Fibroblast of lung (primary cell): ENCODE measurements around the gene RFESD. TPM values are rescaled to one million over a fixed set of nuclear protein-coding genes. Genes with fewer than 3 reads are reported as not detected.

Experiments
- DNase-seq, 2 donors: peaks; one replicate each; pipeline versions ENCODE4 v3.0.0 to v3.0.0-alpha.2; 2010; ENCODE audit warnings: low read depth in 2 of 2
- H2AFZ ChIP-seq: 2 replicates; pipeline ENCODE4 v1.5.1; 2012; ENCODE audit warnings: low read length, control low read depth, inconsistent platforms
- H3K27ac ChIP-seq: 2 replicates; pipeline ENCODE4 v1.5.1; 2011; ENCODE audit warnings: low read length, control low read depth; ENCODE audit not compliant: insufficient read depth
- H3K27me3 ChIP-seq: 2 replicates; pipeline ENCODE4 v1.5.1; 2011; ENCODE audit warnings: mild to moderate bottlenecking, low read length; ENCODE audit not compliant: control insufficient read depth, insufficient read depth
- H3K36me3 ChIP-seq: 2 replicates; pipeline ENCODE4 v1.5.1; 2011; ENCODE audit warnings: low read length; ENCODE audit not compliant: control insufficient read depth, insufficient read depth
- H3K4me1 ChIP-seq: 2 replicates; pipeline ENCODE4 v1.5.1; 2011; ENCODE audit warnings: low read length; ENCODE audit not compliant: control insufficient read depth, insufficient read depth; ENCODE audit errors: extremely low read depth
- H3K4me2 ChIP-seq: 2 replicates; pipeline ENCODE4 v1.5.1; 2011; ENCODE audit warnings: low read length, control low read depth; ENCODE audit not compliant: insufficient read depth; ENCODE audit errors: extremely low read depth
- H3K4me3 ChIP-seq, 4 experiments: fragments of 200-600 bp in 1 of 4; sonication (generic) in 1 of 4; replicated peaks in 1 of 4; 2 replicates each; pipeline ENCODE4 v1.5.1; 2011 to 2016; ENCODE audit warnings: low read length in 4 of 4, low read depth in 3 of 4, mild to moderate bottlenecking in 3 of 4, control low read depth in 2 of 4, inconsistent platforms in 1 of 4, mixed read lengths in 1 of 4; ENCODE audit not compliant: insufficient read depth in 1 of 4; ENCODE audit errors: control extremely low read depth in 1 of 4
- H3K79me2 ChIP-seq: 2 replicates; pipeline ENCODE4 v1.5.1; 2012; ENCODE audit warnings: mild to moderate bottlenecking, low read length, inconsistent platforms; ENCODE audit not compliant: control insufficient read depth, insufficient read depth
- H3K9ac ChIP-seq: 2 replicates; pipeline ENCODE4 v1.5.1; 2011; ENCODE audit warnings: mild to moderate bottlenecking, low read length, control low read depth; ENCODE audit not compliant: insufficient read depth
- H3K9me3 ChIP-seq: 2 replicates; pipeline ENCODE4 v1.5.1; 2012; ENCODE audit warnings: low read depth, low read length; ENCODE audit not compliant: control insufficient read depth, insufficient read depth
- H4K20me1 ChIP-seq: 2 replicates; pipeline ENCODE4 v1.5.1; 2011; ENCODE audit warnings: low read length; ENCODE audit not compliant: control insufficient read depth, insufficient read depth; ENCODE audit errors: extremely low read depth
- EZH2 ChIP-seq: IDR thresholded peaks from 2 replicates; pipeline ENCODE4 v1.5.1; 2012; ENCODE audit warnings: low read length, control low read depth, mild to moderate bottlenecking; ENCODE audit errors: missing control alignments
- polyA plus RNA-seq, 2 donors: library from polyadenylated mRNA; depleted of rRNA in 1 of 2; stranded (reverse) in 1 of 2; unstranded in 1 of 2; fragments of >200 nt; gene quantifications; 2 replicates each; pipeline ENCODE4 v1.2.1, GENCODE V29; 2011 to 2012; ENCODE audit warnings: missing spikeins in 1 of 2
- total RNA-seq: library from RNA; depleted of rRNA; stranded (reverse); fragments of >200 nt; gene quantifications from 2 replicates; pipeline ENCODE4 v1.2.1, GENCODE V29; 2014
- TF ChIP-seq, protein P1 (sequence below), 2 donors: IDR thresholded peaks in 1 of 2; conservative IDR thresholded peaks in 1 of 2; 1 replicate in 1 of 2; 2 replicates in 1 of 2; pipeline ENCODE4 v1.5.1; 2011 to 2012; ENCODE audit warnings: low read length in 2 of 2, control low read depth in 1 of 2, inconsistent platforms in 1 of 2, low read depth in 1 of 2, mild to moderate bottlenecking in 1 of 2

Gene RFESD
- total and polyA plus RNA-seq, 2 donors (not counting 1 experiment from before 2014, with no cell fraction given), result 2.7 to 4.8 TPM

DNA sequence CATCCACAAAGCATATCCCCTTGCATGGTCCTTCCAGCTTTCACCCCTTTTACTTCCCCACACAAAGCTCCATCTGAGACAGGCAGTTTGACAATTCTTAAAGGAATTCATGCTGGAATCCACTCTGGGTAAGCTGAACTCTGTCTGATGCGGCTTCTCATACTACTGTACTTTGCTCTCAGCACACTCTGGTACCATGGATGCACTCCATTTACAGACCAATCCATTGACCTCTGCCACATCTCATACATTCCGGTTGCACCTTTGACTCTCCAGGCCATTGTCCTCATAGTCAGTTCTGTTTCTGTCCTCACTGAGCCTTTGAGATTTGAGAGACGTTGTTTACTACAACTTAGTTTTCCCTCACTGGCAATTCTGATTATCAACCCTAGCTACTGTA, 24.0 kb downstream of the RFESD start:
- no peaks in the 10 kb centered on the region for H3K79me2 ChIP-seq

DNA sequence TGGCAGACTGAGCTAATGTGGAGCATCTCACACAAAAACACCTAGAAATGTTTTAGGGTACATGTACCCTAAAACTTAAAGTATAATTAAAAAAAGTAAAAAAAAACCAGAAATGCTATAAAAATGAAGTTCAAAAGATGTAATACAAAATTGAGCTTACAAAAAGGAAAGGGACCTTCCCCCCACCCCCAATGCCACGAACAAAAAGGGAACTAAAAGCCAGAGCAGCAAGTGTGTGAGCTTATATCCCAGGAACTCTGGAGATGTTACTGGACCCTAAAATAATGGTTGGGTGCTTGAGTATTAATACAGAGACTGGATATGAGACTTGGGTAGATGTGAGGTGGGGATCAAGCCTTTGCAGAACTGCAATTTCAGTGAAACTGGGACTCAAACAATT, 25.2 kb downstream of the RFESD start:
- no peak overlapping the region for H2AFZ ChIP-seq
- H3K9ac ChIP-seq, result no peak overlapping the region
- TF ChIP-seq, protein P1, sequence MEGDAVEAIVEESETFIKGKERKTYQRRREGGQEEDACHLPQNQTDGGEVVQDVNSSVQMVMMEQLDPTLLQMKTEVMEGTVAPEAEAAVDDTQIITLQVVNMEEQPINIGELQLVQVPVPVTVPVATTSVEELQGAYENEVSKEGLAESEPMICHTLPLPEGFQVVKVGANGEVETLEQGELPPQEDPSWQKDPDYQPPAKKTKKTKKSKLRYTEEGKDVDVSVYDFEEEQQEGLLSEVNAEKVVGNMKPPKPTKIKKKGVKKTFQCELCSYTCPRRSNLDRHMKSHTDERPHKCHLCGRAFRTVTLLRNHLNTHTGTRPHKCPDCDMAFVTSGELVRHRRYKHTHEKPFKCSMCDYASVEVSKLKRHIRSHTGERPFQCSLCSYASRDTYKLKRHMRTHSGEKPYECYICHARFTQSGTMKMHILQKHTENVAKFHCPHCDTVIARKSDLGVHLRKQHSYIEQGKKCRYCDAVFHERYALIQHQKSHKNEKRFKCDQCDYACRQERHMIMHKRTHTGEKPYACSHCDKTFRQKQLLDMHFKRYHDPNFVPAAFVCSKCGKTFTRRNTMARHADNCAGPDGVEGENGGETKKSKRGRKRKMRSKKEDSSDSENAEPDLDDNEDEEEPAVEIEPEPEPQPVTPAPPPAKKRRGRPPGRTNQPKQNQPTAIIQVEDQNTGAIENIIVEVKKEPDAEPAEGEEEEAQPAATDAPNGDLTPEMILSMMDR (conservative IDR thresholded peaks at IDR 0.05 in 1 of 2, IDR thresholded peaks at IDR 0.05 in 1 of 2; ENCODE audit: low read depth in 1 of 2, low read length in 2 of 2), result no peak
- TF ChIP-seq EZH2, result no peak
- no peak overlapping the region for H3K27ac ChIP-seq
- peaks cover 15% of the 10 kb centered on the region for H3K4me1 ChIP-seq
- no peaks in the 10 kb centered on the region for H3K9me3 ChIP-seq
- no peaks in the 10 kb centered on the region for H3K36me3 ChIP-seq
- no peak overlapping the region for H3K4me3 ChIP-seq
- H4K20me1 ChIP-seq, result no peaks in the 10 kb centered on the region
- no peaks in the 10 kb centered on the region for H3K27me3 ChIP-seq
- no peak for DNase-seq
- no peak overlapping the region for H3K4me2 ChIP-seq
- H3K79me2 ChIP-seq, result no peaks in the 10 kb centered on the region

More for the DNA sequence above, 24.0 kb downstream of the RFESD start:
- H3K9me3 ChIP-seq, result no peaks in the 10 kb centered on the region
- no peaks in the 10 kb centered on the region for H3K27me3 ChIP-seq
- TF ChIP-seq, protein P1 (conservative IDR thresholded peaks at IDR 0.05 in 1 of 2, IDR thresholded peaks at IDR 0.05 in 1 of 2; ENCODE audit: low read depth in 1 of 2, low read length in 2 of 2), result no peak
- TF ChIP-seq EZH2, result no peak
- H4K20me1 ChIP-seq, result no peaks in the 10 kb centered on the region
- H3K9ac ChIP-seq, result no peak overlapping the region
- peak in 1 of 2 donors; percentile 42 for DNase-seq
- peaks cover 15% of the 10 kb centered on the region for H3K4me1 ChIP-seq
- no peaks in the 10 kb centered on the region for H3K36me3 ChIP-seq
- H3K27ac ChIP-seq, result no peak overlapping the region
- H3K4me3 ChIP-seq, result no peak overlapping the region
- no peak overlapping the region for H3K4me2 ChIP-seq
- no peak overlapping the region for H2AFZ ChIP-seq

DNA sequence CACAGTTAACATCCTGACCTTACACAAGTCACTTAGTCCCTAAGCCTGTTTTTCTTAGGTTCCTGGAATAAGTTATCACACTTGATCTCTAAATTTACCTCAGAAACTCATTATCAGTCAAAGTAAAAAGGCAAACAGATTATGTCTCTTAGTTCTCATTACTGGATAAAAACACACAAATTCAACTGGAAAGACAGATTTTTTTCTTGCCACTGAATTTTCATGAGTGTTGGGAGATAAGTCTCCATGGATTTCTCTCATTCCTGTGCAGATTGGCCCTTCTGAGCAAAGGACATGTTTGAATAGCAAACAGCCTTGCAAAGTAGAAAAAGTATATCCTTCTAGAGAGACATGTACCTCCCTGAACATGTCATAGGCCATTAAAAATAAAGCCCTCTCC, 26.1 kb downstream of the RFESD start:
- Histone ChIP-seq H3K4me2 (no peak overlapping the region), H2AFZ (no peak overlapping the region), H3K4me1 (peaks cover 15% of the 10 kb centered on the region), H3K36me3 (no peaks in the 10 kb centered on the region), H3K27ac (no peak overlapping the region), H3K9ac (no peak overlapping the region), H4K20me1 (no peaks in the 10 kb centered on the region), H3K9me3 (no peaks in the 10 kb centered on the region), H3K27me3 (no peaks in the 10 kb centered on the region), H3K79me2 (no peaks in the 10 kb centered on the region), H3K4me3 (no peak overlapping the region)
- TF ChIP-seq, protein P1 (conservative IDR thresholded peaks at IDR 0.05 in 1 of 2, IDR thresholded peaks at IDR 0.05 in 1 of 2; ENCODE audit: low read depth in 1 of 2, low read length in 2 of 2), result no peak
- no peak for TF ChIP-seq EZH2
- DNase-seq, result no peak
